Measurements from ENCODE around the gene RBM19.
A peak's percentile ranks its signal among the peaks of the same experiment; 100 is the strongest.

Gene RBM19

GRCh38 chr12:113987261-113988063 lies 21.3 kb upstream of the RBM19 start:
- no peak for DNase-seq

- no peak for DNase-seq
These were observed 18.3 kb upstream of the RBM19 start for GRCh38 chr12:113984464-113984863.

DNA sequence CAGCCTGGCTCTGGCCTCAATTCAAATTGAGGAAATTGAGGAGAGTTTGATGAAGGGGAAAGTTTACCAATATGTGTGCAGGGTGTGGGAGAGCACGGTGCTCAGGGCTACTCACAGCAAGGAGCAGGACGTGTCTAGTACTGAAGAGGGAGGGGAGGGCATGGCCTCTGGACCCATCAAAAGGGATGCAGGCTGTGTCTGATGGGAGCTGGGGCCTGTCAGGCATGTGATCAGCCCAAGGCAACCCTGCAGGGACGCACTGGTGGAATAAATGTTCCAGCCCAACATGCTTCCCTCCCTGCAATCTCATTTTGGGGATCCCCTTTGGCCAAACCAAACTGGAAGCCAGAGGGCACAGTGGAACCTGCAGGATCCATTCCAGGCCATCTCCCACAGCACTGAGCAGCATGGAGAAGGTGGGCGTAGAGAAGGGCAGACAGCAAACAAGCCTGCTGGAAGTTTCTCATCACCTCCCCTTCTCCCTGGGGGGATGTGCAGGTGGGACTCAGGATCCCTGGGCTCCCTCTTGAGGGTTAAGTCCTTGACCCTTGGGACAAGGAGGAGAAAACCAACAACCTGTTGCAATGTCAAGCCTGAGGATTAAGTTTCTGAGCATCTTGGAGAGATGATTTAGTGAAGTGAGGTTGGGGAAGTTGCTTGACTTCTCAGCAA lies 17.8 kb upstream of the RBM19 start:
- DNase-seq = no peak

DNA sequence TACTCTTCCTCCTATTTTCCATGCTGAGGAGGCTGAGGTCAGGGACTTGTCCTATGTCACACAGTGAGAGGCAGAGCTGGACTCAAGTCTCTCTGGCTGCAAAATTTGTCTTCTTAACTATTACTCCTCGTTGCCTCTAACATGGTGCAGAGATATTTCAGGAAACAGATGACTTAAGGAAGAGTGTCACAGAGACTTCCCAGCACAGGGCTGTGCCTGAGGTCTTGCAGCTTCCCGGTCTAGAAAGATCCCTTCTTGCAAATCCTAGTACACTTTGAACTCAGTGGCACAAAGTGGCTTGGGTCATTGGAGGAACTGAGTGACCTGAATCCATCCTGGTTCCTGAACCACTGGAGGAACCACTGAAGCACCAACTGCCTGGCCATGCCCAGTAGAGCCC lies 17.1 kb upstream of the RBM19 start:
- no peak for DNase-seq

DNA sequence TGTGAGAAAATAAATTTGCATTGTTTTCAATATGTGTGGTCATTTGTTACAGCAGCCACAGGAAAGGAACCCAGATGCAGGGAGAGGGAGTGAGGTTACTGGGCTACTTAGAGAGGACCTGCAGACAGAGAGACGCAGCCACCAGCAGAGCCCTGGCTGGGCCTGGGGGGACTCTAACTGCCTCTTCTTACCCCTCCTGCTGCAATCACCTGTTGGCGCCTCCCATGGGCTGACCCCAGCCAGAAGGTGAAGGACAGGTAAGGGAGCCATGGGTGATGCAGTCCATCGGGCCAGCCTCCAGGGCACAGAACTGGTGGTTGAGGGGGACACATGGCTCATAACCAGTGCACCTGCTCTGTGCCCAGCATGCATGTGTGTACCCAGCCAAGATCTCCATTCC lies 15.8 kb upstream of the RBM19 start:
- no peak for DNase-seq

DNA sequence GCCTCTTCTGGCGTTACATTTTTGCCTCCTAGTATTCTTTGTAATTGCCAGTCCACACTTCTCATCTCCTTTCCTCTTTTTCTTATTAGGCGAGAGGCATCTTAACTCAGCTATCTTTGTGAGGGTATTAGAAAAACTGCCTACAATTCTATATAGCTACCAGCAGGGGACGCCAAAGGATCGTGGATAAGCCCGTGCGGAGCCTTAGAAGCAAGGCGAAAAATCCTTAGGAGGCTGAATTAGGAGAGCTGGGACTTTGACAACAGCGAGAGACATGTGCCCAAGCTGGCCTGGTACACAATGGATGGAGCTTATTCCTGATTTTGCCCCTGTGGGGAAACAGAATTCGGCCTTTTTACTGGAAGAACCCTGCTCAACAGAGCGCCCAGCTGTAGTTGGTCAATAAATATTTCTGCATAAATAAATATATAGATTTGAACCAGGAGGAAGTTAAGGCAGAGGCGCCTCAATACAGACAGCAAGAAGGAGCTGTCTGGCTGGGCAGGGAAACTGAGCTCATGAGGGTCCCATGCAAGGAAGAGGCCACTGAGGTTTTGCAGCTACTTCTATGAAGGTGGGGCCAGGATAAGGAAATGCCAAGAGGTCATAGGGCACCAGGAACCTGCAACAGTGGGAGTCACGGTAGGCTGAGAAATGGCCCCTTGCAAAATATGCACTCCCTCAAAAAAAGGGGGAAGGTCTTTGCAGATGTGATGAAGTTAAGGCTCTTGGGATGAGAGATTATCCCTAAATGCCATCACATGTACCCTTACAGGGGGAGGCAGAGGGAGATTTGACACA lies 14.6 kb upstream of the RBM19 start:
- peak; percentile 47 to 86 (median 85) for DNase-seq

GRCh38 chr12:113980054-113980453 lies 13.9 kb upstream of the RBM19 start:
- no peak for DNase-seq

DNA sequence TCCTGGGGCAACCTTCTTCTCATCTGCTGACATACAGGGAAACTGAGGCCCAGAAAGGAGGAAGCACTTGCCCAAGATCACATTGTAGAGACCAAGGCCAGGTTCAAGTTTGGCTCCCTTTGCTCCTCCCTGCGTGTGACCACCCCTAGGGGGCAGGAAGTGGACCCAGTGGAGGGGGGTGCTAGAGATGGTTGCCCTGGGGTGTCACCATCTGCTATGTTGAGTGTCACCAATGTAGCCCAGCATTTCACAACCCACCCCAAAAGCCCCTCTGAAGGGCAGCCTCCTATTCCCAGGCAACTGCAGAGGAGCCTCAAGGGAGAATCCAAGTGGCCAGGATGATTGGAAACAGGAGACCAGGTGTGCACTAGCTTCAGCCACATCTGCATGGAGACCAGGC lies 12.0 kb upstream of the RBM19 start:
- DNase-seq = no peak

GRCh38 chr12:113974006-113974405 lies 7.9 kb upstream of the RBM19 start:
- no peak for DNase-seq

DNA sequence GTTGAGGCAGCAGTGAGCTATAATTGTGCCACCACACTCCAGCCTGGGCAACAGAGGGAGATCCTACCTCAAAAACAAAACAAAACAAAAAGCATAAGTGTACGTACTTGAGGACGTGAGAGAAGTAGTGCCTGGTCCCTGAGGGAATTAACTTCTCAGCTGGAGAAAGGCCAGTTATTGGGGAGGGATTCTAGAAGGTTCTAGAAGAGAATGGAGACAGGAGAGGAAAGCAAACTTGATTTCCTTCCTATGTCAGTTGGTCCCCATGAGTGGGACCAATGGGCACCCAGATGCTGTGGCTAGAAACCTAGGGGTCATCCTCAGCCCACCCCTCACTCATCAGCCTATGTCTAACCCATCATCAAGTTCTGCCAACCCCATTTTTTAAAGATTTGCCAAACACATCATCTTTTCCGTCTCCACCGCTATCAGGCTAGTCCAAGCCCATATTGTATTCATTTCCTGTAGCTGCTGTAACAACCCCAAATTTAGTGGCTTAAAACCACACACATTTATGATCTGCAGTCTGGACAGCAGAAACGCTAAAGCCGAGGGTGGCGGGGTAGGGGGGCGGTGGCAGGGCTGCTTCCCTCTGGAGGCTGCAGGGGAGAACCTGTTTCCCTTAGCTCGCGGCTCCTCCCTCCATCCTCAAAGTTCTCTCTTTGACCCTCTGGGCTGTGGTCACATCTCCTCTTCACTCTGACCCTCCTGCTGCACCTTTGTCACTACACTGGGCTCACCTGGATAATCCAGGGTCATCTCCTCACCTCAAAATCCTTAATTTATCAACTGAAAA lies 7.2 kb upstream of the RBM19 start:
- no peak for DNase-seq

- DNase-seq = no peak
These were observed 5.3 kb upstream of the RBM19 start for GRCh38 chr12:113971392-113971791.

GRCh38 chr12:113970211-113970610 lies 4.1 kb upstream of the RBM19 start:
- no peak for DNase-seq

DNA sequence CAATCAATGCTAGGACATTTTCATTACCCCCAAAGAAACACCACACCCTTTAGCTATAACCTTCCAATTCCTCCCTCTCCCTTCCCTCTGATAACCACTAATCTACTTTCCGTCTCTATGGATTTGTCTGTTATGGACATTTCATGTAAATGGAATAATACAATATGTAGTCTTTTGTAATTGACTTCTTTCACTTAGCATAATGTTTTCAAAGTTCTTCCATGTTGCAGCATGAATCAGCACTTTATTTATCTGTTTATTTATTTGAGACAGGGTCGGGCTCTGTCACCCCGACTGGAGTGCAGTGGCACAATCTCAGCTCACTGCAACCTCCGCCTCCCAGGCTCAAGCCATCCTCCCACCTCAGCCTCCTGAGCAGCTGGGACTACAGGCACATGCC lies 1.2 kb upstream of the RBM19 start:
- no peak for DNase-seq

DNA sequence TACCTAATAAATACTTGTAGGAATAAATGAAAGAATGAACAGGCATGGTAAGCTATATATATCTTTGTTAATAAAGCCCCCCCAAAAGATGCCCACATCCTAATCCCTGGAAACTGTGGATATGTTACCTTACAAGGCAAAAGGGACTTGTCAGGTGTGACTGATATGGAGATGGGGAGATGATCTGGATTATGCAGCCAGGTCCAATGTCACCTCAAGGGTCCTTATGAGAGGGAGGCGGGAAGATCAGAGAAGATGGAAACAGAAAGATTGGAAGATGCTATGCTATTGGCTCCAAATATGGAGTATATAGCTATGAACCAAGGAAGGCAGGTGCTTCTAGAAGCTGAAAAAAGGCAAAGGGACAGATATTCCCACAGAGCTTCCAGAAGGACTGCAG lies 3.4 kb downstream of the RBM19 start:
- DNase-seq = no peak

- no peak for DNase-seq
These were observed 4.0 kb downstream of the RBM19 start for GRCh38 chr12:113961921-113962710.

DNA sequence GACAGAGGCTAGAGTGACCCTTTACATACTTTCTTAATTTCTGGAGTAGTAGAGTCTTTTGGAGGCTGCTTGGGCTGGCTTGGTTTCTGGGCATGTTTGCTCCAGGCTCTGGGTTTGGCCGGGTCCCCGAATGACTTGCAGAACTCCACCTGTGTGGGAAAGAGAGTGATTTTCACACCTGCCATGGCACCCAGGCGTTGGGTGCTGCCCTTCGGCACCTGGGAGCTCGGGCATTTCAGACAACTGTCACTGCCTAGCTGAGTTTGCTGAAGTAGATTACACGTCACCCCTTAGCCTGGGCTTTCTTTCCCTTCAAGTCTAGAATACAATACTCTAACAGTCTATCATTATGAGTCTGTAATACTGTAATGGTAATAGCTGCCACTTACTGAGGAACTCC lies 6.1 kb downstream of the RBM19 start:
- no peak for DNase-seq

DNA sequence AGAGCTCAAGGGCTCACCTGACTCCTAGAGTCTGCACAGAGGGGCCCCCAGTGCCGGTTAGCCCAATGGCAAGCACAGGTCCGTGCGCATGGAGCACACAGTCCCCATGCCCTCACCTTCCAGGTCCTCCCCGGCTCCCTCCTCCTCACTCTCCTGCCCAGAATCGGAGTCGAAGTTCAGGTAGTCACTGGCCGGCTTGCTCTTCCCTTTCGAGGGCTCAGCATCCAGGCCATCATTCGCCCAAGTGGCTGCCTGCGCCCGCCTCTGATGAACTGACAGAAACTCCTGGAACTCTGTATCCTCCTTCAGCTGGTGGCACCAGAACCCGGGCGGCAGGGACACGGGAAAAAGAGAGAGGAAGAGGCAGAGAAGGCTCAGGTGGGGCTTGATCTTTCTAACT lies 7.0 kb downstream of the RBM19 start:
- DNase-seq = no peak

DNA sequence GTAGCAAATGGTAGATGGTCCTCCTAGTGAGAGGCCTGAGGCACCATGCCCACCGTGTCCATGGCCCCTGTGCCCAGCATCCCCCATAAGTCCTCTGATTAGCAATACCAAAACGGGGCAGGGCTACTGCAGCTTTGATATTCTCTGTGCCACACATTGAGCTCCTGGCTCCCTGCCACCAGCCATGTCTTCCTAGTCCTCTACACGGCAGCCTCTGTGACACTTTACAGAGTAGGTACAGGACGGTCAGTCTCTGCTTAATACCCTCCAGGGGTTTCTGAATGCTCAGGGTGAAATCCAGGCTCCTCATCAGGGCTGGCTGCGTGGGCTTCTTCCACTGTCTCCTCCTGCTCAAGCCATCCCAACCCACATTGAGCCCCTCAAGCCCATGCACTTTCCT lies 8.0 kb downstream of the RBM19 start:
- no peak for DNase-seq

DNA sequence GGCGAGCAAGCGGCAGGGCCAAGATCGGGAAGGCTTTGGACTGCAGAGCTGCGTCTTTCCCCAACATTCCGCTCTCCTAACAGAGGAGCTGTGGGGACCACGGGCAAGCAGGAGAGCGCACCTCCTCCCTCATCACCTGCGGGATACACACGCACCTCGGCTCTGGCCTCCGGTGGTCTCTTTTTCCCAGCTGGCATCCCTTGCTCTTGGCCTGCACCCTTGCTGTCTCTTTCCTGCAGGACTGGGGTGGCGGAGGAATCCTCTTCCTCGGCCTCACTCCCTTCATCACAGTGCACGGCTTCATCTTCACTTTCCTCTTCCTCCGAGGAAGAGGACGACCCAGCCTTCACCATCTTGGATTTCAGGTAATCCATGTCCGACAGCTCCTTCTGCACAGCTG lies 8.5 kb downstream of the RBM19 start:
- no peak for DNase-seq

GRCh38 chr12:113955109-113955970 lies 10.8 kb downstream of the RBM19 start:
- peak in 1 of 3 experiments; percentile 16 for DNase-seq

GRCh38 chr12:113954547-113954946 lies 11.6 kb downstream of the RBM19 start:
- no peak for DNase-seq

All from NCI-H1417 (cell line).